Heart left ventricle (tissue), 13 donors: Measurements from ENCODE around the gene LPP.

Experiments used
- POLR2A ChIP-seq, 2 donors: fragments of 450-650 bp; IDR thresholded peaks; one replicate each; pipeline ENCODE4 v1.6.1; 2017; ENCODE audit warnings: antibody characterized with exemption in 2 of 2, mild to moderate bottlenecking in 2 of 2, moderate library complexity in 2 of 2
- TF ChIP-seq, protein P1 (sequence below), 12 donors: fragments of 200-600 bp; sonication (generic) in 4 of 12; IDR thresholded peaks; one replicate each; pipeline versions ENCODE4 v1.5.0 to v1.8.0; 2018 to 2022; ENCODE audit warnings: antibody characterized with exemption in 12 of 12, mild to moderate bottlenecking in 5 of 12
- donor health status: ischemic (EF 13 %, LVEDD 7.1; RV severe dilation, severe dysfunction).
- donor health status: DM: no; HTN: yes; CAD: no.
- donor health status: DM: no; HTN: no; CAD: no.
- donor health status: ischemic (EF 25% LVEDD 6.9; RV normal size, moderate dysfunction).
- donor health status: ischemic (EF 25% LVEDD 5.7; RV mildly dilated, moderate dysfunction).
- donor health status: ischemic (EF 35%, LVEDD 5.7; RV mildly dilated, moderate dysfunction).
- donor health status: nonischemic (EF 11% LVEDD 7.7; RV severe dilation, severe dysfunction).
- donor health status: DM: yes; HTN: yes; CAD: no.
- donor health status: PGD.
- donor health status: ischemic (EF 29% LVEDD 5.4; RV normal size, mild dysfunction).
- donor health status: nonischemic (EF 23%, LVEDD 6.1; RV moderate dilation, normal function).

DNA sequence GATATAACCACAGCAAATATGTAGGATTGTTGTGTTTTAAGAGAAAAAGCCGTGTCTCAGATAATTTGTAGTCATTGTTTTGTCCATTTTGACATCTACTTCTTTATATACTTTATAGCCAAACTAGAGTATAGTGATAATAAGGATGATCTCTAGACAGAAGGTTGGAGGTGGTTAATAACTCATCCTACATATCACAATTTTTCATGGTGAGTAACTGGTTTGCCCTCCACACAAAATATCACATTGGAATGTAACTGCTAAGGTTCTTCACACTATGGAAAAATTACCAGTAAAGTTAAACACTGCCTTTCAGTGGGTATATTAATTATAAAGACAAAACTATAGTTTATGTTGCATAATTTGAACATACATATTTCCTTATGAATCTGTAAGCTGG is 380.7 kb downstream of the LPP start:
- TF ChIP-seq, protein P1, sequence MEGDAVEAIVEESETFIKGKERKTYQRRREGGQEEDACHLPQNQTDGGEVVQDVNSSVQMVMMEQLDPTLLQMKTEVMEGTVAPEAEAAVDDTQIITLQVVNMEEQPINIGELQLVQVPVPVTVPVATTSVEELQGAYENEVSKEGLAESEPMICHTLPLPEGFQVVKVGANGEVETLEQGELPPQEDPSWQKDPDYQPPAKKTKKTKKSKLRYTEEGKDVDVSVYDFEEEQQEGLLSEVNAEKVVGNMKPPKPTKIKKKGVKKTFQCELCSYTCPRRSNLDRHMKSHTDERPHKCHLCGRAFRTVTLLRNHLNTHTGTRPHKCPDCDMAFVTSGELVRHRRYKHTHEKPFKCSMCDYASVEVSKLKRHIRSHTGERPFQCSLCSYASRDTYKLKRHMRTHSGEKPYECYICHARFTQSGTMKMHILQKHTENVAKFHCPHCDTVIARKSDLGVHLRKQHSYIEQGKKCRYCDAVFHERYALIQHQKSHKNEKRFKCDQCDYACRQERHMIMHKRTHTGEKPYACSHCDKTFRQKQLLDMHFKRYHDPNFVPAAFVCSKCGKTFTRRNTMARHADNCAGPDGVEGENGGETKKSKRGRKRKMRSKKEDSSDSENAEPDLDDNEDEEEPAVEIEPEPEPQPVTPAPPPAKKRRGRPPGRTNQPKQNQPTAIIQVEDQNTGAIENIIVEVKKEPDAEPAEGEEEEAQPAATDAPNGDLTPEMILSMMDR (IDR thresholded peaks at IDR 0.05), result no peak
- no peak for TF ChIP-seq POLR2A (IDR thresholded peaks at IDR 0.05)
